Upper lobe of left lung (tissue), 6 donors: ENCODE results near the gene DLGAP4. TPM values are rescaled to one million over a fixed set of nuclear protein-coding genes. Genes with fewer than 3 reads are reported as not detected.

Experiments used
- ATAC-seq, 2 donors: fragments of 200-7000 bp; cut with Tn5 transposase; one replicate each; pipeline ENCODE4 v1.9.1; 2022; ENCODE audit warnings: mild to moderate bottlenecking in 2 of 2, moderate library complexity in 2 of 2; ENCODE audit not compliant: low FRiP score in 2 of 2
- DNase-seq, 2 donors: peaks; one replicate each; pipeline ENCODE4 v3.0.0-alpha.2; 2019 to 2020
- H3K27ac ChIP-seq, 4 donors: fragments of 200-600 bp; sonication (generic); one replicate each; pipeline ENCODE4 v1.5.1; 2016 to 2019
- H3K27me3 ChIP-seq, 4 donors: fragments of 200-600 bp; sonication (generic); one replicate each; pipeline ENCODE4 v1.5.1; 2017 to 2019
- H3K36me3 ChIP-seq, 4 donors: fragments of 200-600 bp; sonication (generic); one replicate each; pipeline ENCODE4 v1.5.1; 2016 to 2019
- H3K4me1 ChIP-seq, 4 donors: fragments of 200-600 bp; sonication (generic); one replicate each; pipeline ENCODE4 v1.5.1; 2018 to 2019
- H3K4me3 ChIP-seq, 4 donors: fragments of 200-600 bp; sonication (generic); one replicate each; pipeline ENCODE4 v1.5.1; 2017 to 2019; ENCODE audit warnings: mild to moderate bottlenecking in 2 of 4, moderate library complexity in 1 of 4
- H3K9me3 ChIP-seq, 4 donors: fragments of 200-600 bp; sonication (generic); one replicate each; pipeline ENCODE4 v1.5.1; 2018 to 2019
- EP300 ChIP-seq, 4 donors: sonication (generic); formaldehyde crosslinking; IDR thresholded peaks; one replicate each; pipeline ENCODE4 v1.5.1; 2017; ENCODE audit warnings: antibody characterized with exemption in 4 of 4, control low read depth in 2 of 4
- POLR2A ChIP-seq, 4 donors: fragments of 450-650 bp; IDR thresholded peaks; one replicate each; pipeline ENCODE4 v1.5.1; 2016 to 2017; ENCODE audit warnings: antibody characterized with exemption in 4 of 4, mild to moderate bottlenecking in 2 of 4
- POLR2AphosphoS5 ChIP-seq, 2 donors: sonication (generic); formaldehyde crosslinking; IDR thresholded peaks; one replicate each; pipeline ENCODE4 v1.5.1; 2017; ENCODE audit warnings: antibody characterized with exemption in 2 of 2
- WGBS, 2 donors: methylation state at CpG; one replicate each; pipeline ENCODE4 v1.1.5; 2017 to 2018; 5-methylcytosine and 5-hydroxymethylcytosine counted together
- total RNA-seq, 6 donors: library from RNA; depleted of rRNA in 4 of 6; stranded (reverse); fragments of >200 nt in 4 of 6; gene quantifications; one replicate each; pipeline versions ENCODE4 v1.1.0 to v1.2.1, GENCODE V29; 2016 to 2021
- TF ChIP-seq, protein P1 (sequence below), 6 experiments: fragments of 450-650 bp in 4 of 6; fragments of 200-600 bp in 2 of 6; sonication (generic) in 2 of 6; IDR thresholded peaks; one replicate each; pipeline ENCODE4 v1.5.1; 2016 to 2019; ENCODE audit warnings: antibody characterized with exemption in 6 of 6
- donor health status: DM: no; HTN: no; CAD: no; lungs with moderate emphysema.
- donor health status: DM: no; HTN: yes; CAD: no; lungs with severe emphysema.

The DLGAP4 gene
- total RNA-seq, 6 donors from 2014 or later, result 31.5 to 92.0 (median 49.9) TPM

DNA sequence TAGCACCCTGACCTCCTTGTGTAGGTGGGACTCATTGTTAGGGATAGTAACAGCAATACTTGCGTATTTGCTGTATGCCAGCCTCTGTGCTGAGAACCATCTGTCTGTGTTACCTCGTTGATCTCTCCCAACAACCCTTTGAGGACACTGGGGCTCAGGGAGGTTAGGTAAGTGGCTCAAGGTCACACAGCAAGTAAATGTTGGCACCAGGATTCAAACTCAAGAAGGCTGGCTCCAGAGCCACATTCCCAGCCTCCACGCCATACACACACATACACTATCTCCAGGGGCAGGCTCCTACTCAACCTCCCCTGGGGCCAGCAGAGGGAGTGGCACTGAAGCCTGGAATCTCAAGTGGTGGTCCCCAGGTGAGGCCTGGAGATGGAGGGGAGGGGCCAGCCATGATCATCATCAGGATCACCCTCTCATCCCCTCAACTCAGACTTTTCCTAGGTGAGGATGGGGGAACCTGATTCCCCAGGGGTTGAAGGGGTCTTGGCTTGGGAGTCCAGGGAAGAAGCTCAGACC is 109.4 kb downstream of the DLGAP4 start:
- DNase-seq (no peak), ATAC-seq (no peak)
- 75 to 94% methylated on average over 3 of the region's 3 CpGs for WGBS, 2 donors
- H3K4me1 ChIP-seq, result no peaks in the 10 kb centered on the region
- no peaks in the 10 kb centered on the region for H3K27me3 ChIP-seq
- no peak for TF ChIP-seq POLR2AphosphoS5 (IDR thresholded peaks at IDR 0.05)
- TF ChIP-seq POLR2A (IDR thresholded peaks at IDR 0.05), result no peak
- TF ChIP-seq, protein P1, sequence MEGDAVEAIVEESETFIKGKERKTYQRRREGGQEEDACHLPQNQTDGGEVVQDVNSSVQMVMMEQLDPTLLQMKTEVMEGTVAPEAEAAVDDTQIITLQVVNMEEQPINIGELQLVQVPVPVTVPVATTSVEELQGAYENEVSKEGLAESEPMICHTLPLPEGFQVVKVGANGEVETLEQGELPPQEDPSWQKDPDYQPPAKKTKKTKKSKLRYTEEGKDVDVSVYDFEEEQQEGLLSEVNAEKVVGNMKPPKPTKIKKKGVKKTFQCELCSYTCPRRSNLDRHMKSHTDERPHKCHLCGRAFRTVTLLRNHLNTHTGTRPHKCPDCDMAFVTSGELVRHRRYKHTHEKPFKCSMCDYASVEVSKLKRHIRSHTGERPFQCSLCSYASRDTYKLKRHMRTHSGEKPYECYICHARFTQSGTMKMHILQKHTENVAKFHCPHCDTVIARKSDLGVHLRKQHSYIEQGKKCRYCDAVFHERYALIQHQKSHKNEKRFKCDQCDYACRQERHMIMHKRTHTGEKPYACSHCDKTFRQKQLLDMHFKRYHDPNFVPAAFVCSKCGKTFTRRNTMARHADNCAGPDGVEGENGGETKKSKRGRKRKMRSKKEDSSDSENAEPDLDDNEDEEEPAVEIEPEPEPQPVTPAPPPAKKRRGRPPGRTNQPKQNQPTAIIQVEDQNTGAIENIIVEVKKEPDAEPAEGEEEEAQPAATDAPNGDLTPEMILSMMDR (IDR thresholded peaks at IDR 0.05), result no peak
- TF ChIP-seq EP300 (IDR thresholded peaks at IDR 0.05), result no peak
- no peak overlapping the region for H3K27ac ChIP-seq
- H3K4me3 ChIP-seq, result no peak overlapping the region
- H3K36me3 ChIP-seq, result no peaks in the 10 kb centered on the region
- H3K9me3 ChIP-seq, result no peaks in the 10 kb centered on the region

DNA sequence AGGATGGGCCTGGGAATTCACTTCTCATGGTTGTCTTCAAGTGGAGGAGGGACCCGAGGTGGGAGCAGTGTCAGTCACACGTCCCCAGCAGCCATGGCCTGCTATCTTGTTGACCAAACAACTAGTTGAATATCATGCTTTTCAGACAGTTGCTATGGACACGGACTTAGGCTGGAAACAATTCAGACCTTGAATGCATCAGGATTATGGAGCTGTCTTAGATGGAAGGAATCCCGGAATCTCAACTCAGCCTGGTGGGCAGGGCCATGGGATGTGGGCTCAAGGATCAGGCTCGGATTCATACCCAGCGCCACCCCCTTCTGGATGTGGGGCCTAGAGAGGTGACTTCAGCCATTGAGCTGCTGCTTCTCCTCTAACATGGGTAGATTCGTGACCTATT is 112.6 kb downstream of the DLGAP4 start:
- 62 to 77% methylated on average over 7 of the region's 7 CpGs for WGBS, 2 donors
- no peak overlapping the region for H3K4me3 ChIP-seq
- H3K27me3 ChIP-seq, result no peaks in the 10 kb centered on the region
- no peaks in the 10 kb centered on the region for H3K9me3 ChIP-seq
- DNase-seq (no peak), ATAC-seq (no peak)
- no peak overlapping the region for H3K27ac ChIP-seq
- TF ChIP-seq, protein P1 (IDR thresholded peaks at IDR 0.05), result no peak
- TF ChIP-seq EP300 (IDR thresholded peaks at IDR 0.05) (no peak), POLR2AphosphoS5 (IDR thresholded peaks at IDR 0.05) (no peak), POLR2A (IDR thresholded peaks at IDR 0.05) (no peak)
- H3K36me3 ChIP-seq, result no peaks in the 10 kb centered on the region
- H3K4me1 ChIP-seq, result no peaks in the 10 kb centered on the region

DNA sequence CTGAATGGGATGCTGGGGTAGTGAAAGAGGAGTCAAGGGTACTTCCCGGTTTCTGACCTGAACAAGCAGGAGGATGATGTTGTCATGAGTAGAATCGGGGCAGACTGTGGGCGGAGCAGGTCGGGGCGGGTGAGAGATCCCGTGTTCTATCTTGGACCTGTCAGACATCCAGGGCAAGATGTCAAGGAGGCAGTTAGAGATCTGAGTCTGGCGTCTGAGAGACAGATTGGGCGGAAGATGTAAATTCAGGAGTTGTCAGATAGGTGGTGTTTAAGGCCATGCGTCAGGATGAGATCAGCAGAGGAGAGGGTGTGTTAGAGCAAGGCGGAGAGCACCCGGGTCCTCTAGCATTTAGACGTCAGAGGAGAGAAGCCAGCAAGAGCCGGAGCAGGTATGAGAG is 115.5 kb downstream of the DLGAP4 start:
- Histone ChIP-seq H3K27ac (no peak overlapping the region), H3K4me1 (no peaks in the 10 kb centered on the region), H3K36me3 (no peaks in the 10 kb centered on the region), H3K27me3 (no peaks in the 10 kb centered on the region), H3K4me3 (no peak overlapping the region), H3K9me3 (no peaks in the 10 kb centered on the region)
- ATAC-seq (no peak), DNase-seq (no peak)
- WGBS, 2 donors, result 59 to 67% methylated on average over 13 of the region's 13 CpGs
- TF ChIP-seq POLR2AphosphoS5 (IDR thresholded peaks at IDR 0.05) (no peak), EP300 (IDR thresholded peaks at IDR 0.05) (no peak), POLR2A (IDR thresholded peaks at IDR 0.05) (no peak)
- TF ChIP-seq, protein P1 (IDR thresholded peaks at IDR 0.05), result no peak

DNA sequence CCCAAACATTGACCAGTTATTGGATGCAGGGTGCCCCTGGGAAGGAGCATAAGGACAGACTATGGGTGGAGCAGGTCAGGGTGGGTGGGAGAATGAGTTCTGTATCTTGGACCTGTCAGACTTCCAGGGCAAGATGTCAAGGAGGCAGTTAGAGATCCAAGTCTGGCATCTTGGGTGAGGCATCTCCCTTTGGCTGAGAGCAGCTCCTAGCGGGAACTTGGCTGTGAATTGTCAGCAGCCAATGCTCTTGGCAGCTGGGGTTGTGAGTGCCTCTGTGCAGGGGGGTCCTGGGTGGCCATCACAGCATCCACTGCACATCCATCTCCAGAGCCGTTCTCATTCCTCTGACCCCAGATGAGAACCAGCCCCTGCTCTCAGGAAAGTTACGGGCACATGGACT is 118.2 kb downstream of the DLGAP4 start:
- Histone ChIP-seq H3K4me3 (no peak overlapping the region), H3K9me3 (no peaks in the 10 kb centered on the region), H3K27me3 (no peaks in the 10 kb centered on the region), H3K36me3 (no peaks in the 10 kb centered on the region), H3K27ac (no peak overlapping the region), H3K4me1 (no peaks in the 10 kb centered on the region)
- 39 to 60% methylated on average over 3 of the region's 3 CpGs for WGBS, 2 donors
- TF ChIP-seq POLR2AphosphoS5 (IDR thresholded peaks at IDR 0.05), result no peak
- TF ChIP-seq, protein P1 (IDR thresholded peaks at IDR 0.05), result no peak
- TF ChIP-seq POLR2A (IDR thresholded peaks at IDR 0.05), result no peak
- no peak for TF ChIP-seq EP300 (IDR thresholded peaks at IDR 0.05)
- ATAC-seq, result no peak
- no peak for DNase-seq

DNA sequence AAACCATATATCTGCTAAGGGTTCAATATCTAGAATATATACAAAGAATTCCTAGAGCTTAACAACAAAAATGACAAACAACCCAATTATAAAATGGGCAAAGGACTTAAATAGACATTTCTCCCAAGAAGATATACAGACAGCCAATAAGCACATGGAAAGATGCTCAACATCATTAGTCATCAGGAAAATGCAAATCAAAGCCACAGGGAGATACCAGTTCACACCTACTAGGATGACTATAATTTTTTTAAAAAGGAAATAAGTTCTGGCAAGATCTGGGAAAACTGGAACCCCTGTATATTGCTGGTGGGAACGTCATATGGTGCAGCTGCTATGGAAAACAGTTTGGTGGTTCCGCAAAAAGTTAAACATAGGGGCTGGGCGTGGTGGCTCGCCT is 119.0 kb downstream of the DLGAP4 start:
- no peak overlapping the region for H3K27ac ChIP-seq
- H3K36me3 ChIP-seq, result no peaks in the 10 kb centered on the region
- no peak for TF ChIP-seq POLR2AphosphoS5 (IDR thresholded peaks at IDR 0.05)
- TF ChIP-seq, protein P1 (IDR thresholded peaks at IDR 0.05), result no peak
- no peak for TF ChIP-seq POLR2A (IDR thresholded peaks at IDR 0.05)
- TF ChIP-seq EP300 (IDR thresholded peaks at IDR 0.05), result no peak
- H3K4me3 ChIP-seq, result no peak overlapping the region
- H3K27me3 ChIP-seq, result no peaks in the 10 kb centered on the region
- 59 to 71% methylated on average over 4 of the region's 4 CpGs for WGBS, 2 donors
- DNase-seq (no peak), ATAC-seq (no peak)
- H3K4me1 ChIP-seq, result no peaks in the 10 kb centered on the region
- no peaks in the 10 kb centered on the region for H3K9me3 ChIP-seq
